ENCODE data around the gene PLEKHO2. TPM values are rescaled to one million over a fixed set of nuclear protein-coding genes. Genes with fewer than 3 reads are reported as not detected.

Gene PLEKHO2
- total RNA-seq, 1 experiment from 2014 or later: 7.9 TPM

DNA sequence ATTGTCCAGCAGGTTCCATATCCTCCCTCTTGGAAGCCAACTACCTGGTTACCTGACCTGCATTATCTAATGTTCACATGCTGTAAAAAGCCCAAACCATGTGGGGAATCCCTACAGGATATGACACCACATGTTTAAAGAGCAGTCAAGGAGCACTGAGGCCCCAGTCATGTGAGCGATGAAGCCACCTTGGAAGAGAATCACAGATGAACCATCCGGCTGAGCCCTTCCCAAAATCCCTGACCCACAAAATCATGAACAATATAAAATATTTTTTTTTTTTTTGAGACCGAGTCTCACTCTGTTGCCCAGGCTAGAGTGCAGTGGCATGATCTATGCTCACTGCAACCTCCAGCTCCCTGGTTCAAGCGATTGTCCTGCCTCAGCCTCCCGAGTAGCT lies 59.4 kb downstream of the PLEKHO2 start:
- intact Hi-C loops (cut with micrococcal nuclease; ENCODE audit: unreplicated experiment): no loop called here
- H3K4me3 ChIP-seq: no peak overlapping the region
- no peaks in the 10 kb centered on the region for H3K9me2 ChIP-seq (ENCODE audit: insufficient read depth)
- no peaks in the 10 kb centered on the region for H4K20me1 ChIP-seq (ENCODE audit: insufficient read depth)
- H2AFZ ChIP-seq: no peak overlapping the region
- H3K4me1 ChIP-seq (replicated peaks; ENCODE audit: insufficient read depth): peaks cover 21% of the 10 kb centered on the region
- peaks cover 8% of the 10 kb centered on the region; the same call in 1 of the 2 replicates for H3F3A ChIP-seq (ENCODE audit: insufficient read depth, low read depth)
- no peak overlapping the region for H3K27ac ChIP-seq
- no peaks in the 10 kb centered on the region for H3K36me3 ChIP-seq (ENCODE audit: low read depth)
- TF ChIP-seq, protein P1, sequence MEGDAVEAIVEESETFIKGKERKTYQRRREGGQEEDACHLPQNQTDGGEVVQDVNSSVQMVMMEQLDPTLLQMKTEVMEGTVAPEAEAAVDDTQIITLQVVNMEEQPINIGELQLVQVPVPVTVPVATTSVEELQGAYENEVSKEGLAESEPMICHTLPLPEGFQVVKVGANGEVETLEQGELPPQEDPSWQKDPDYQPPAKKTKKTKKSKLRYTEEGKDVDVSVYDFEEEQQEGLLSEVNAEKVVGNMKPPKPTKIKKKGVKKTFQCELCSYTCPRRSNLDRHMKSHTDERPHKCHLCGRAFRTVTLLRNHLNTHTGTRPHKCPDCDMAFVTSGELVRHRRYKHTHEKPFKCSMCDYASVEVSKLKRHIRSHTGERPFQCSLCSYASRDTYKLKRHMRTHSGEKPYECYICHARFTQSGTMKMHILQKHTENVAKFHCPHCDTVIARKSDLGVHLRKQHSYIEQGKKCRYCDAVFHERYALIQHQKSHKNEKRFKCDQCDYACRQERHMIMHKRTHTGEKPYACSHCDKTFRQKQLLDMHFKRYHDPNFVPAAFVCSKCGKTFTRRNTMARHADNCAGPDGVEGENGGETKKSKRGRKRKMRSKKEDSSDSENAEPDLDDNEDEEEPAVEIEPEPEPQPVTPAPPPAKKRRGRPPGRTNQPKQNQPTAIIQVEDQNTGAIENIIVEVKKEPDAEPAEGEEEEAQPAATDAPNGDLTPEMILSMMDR (conservative IDR thresholded peaks at IDR 0.05): no peak
- no peak for TF ChIP-seq EZH2 (IDR thresholded peaks at IDR 0.05; ENCODE audit: low read depth)
- no peaks in the 10 kb centered on the region for H3K9me3 ChIP-seq (ENCODE audit: insufficient read depth, low read depth)
- CTCF ChIA-PET: interaction anchor here (0.7 kb wide), 1 partner anchor 9 kb away, joined by 3 read pairs; no protein-coding TSS in a partner anchor
- no peaks in the 10 kb centered on the region for H3K27me3 ChIP-seq (ENCODE audit: insufficient read depth, low read depth)
- H3K4me2 ChIP-seq: no peak overlapping the region
- no peaks in the 10 kb centered on the region for H3K79me2 ChIP-seq (ENCODE audit: low read depth)
- POLR2A ChIA-PET (ENCODE audit: unreplicated experiment): no interaction called here
- no TSS peak for BruUV-seq (replicated peaks)
- no peak for DNase-seq

GRCh38 chr15:64901914-64902313 lies 60.2 kb downstream of the PLEKHO2 start:
- TF ChIP-seq, protein P1 (conservative IDR thresholded peaks at IDR 0.05): no peak
- no peak for TF ChIP-seq EZH2 (IDR thresholded peaks at IDR 0.05; ENCODE audit: low read depth)
- Histone ChIP-seq H4K20me1 (ENCODE audit: insufficient read depth) (no peaks in the 10 kb centered on the region), H3K9me3 (ENCODE audit: insufficient read depth, low read depth) (no peaks in the 10 kb centered on the region), H2AFZ (no peak overlapping the region), H3K4me3 (no peak overlapping the region), H3K36me3 (ENCODE audit: low read depth) (no peaks in the 10 kb centered on the region), H3K27me3 (ENCODE audit: insufficient read depth, low read depth) (no peaks in the 10 kb centered on the region), H3K4me1 (replicated peaks; ENCODE audit: insufficient read depth) (peaks cover 16% of the 10 kb centered on the region), H3K9me2 (ENCODE audit: insufficient read depth) (no peaks in the 10 kb centered on the region), H3K27ac (no peak overlapping the region), H3K79me2 (ENCODE audit: low read depth) (no peaks in the 10 kb centered on the region), H3F3A (ENCODE audit: insufficient read depth, low read depth) (peaks cover 8% of the 10 kb centered on the region; the same call in 1 of the 2 replicates), H3K4me2 (no peak overlapping the region)
- no TSS peak for BruUV-seq (replicated peaks)
- CTCF ChIA-PET: interaction anchor here (0.7 kb wide), 1 partner anchor 8 kb away, joined by 3 read pairs; no protein-coding TSS in a partner anchor
- no peak for DNase-seq
- intact Hi-C loops (cut with micrococcal nuclease; ENCODE audit: unreplicated experiment): no loop called here
- POLR2A ChIA-PET (ENCODE audit: unreplicated experiment): no interaction called here

DNA sequence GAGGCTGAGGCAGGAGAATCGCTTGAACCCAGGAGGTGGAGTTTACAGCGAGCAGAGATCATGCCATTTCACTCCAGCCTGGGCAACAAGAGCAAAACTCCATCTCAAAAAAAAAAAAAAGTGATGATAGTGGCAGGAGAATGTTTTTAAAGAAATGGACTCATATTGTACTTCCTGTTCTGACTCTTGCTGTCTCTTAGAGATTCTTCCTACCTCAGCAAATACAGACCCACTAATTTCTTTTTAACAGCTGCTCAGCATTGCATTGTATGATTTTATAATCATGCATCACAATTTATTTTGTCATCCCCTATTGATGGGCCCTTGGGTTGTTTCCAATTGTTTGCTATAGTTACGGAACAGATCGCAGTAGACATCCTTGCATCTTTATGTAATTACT lies 61.1 kb downstream of the PLEKHO2 start:
- Histone ChIP-seq H3K36me3 (ENCODE audit: low read depth) (no peaks in the 10 kb centered on the region), H3K9me2 (ENCODE audit: insufficient read depth) (no peaks in the 10 kb centered on the region), H3K9me3 (ENCODE audit: insufficient read depth, low read depth) (no peaks in the 10 kb centered on the region), H3K4me2 (no peak overlapping the region), H4K20me1 (ENCODE audit: insufficient read depth) (no peaks in the 10 kb centered on the region), H3F3A (ENCODE audit: insufficient read depth, low read depth) (peaks cover 3% of the 10 kb centered on the region; the same call in 1 of the 2 replicates), H3K4me1 (replicated peaks; ENCODE audit: insufficient read depth) (peaks cover 7% of the 10 kb centered on the region), H3K4me3 (no peak overlapping the region), H3K27me3 (ENCODE audit: insufficient read depth, low read depth) (no peaks in the 10 kb centered on the region), H3K27ac (no peak overlapping the region), H2AFZ (no peak overlapping the region), H3K79me2 (ENCODE audit: low read depth) (no peaks in the 10 kb centered on the region)
- DNase-seq: no peak
- ChIA-PET POLR2A (ENCODE audit: unreplicated experiment) (no interaction called here), CTCF (interaction anchor here (0.7 kb wide), 1 partner anchor 77 kb away, joined by 7 read pairs; no protein-coding TSS in a partner anchor)
- BruUV-seq (replicated peaks): no TSS peak
- intact Hi-C loops (cut with micrococcal nuclease; ENCODE audit: unreplicated experiment): no loop called here
- no peak for TF ChIP-seq EZH2 (IDR thresholded peaks at IDR 0.05; ENCODE audit: low read depth)
- TF ChIP-seq, protein P1 (conservative IDR thresholded peaks at IDR 0.05): no peak

Measured in PC-9 (cell line).